ENCODE results near the gene ZNF697.

DNA sequence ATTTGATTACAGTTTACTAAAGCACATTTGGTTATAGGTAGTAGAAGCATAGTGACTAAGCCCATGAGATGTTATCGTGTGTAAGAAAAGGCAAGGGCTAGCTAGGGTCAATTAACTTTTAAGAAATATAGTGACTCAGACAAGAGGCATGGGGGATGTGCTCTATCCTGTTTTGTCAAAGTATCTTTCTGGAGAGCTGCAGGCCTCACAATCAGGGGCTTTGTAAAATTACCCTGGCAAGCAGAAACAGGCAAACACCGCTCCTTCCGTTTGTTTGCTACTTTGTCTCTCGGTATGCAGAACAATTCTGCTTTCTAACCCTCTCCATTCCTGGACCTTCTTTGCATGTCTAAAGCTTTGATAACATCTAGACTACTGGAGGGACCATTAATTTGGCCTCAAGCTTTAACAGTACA lies 26.1 kb upstream of the ZNF697 start:
- TF ChIP-seq POLR2A (IDR thresholded peaks at IDR 0.05) (no peak), CTCF (IDR thresholded peaks at IDR 0.05) (no peak)
